HepG2 (cell line): ENCODE data around the gene MTHFSD. TPM values are rescaled to one million over a fixed set of nuclear protein-coding genes. Genes with fewer than 3 reads are reported as not detected.

ENCODE experiments used
- ATAD3A ChIP-seq: sonication (generic); formaldehyde crosslinking; IDR thresholded peaks from 2 replicates; pipeline ENCODE4 v1.4.0; 2020; ENCODE audit warnings: missing genetic modification reagents
- CHD2 ChIP-seq: IDR thresholded peaks from 2 replicates; pipeline ENCODE4 v1.6.1; 2011; ENCODE audit warnings: low read depth, low read length, improper control_type of control experiment
- FOXO4 ChIP-seq: sonication (generic); formaldehyde crosslinking; conservative IDR thresholded peaks from 2 replicates; pipeline ENCODE4 v1.8.1; 2023; ENCODE audit warnings: missing genetic modification reagents
- HOXA9 ChIP-seq: sonication (generic); formaldehyde crosslinking; IDR thresholded peaks from 2 replicates; pipeline ENCODE4 v1.8.1; 2022; ENCODE audit warnings: missing genetic modification reagents, mild to moderate bottlenecking, moderate library complexity, borderline replicate concordance
- IRF2 ChIP-seq: IDR thresholded peaks from 2 replicates; pipeline ENCODE4 v1.6.1; 2018; ENCODE audit warnings: missing genetic modification reagents, missing compliant biosample characterization
- JUND ChIP-seq: sonication (generic); formaldehyde crosslinking; IDR thresholded peaks from 2 replicates; pipeline ENCODE4 v1.8.0; 2022; ENCODE audit warnings: mild to moderate bottlenecking, missing genetic modification reagents
- KDM5B ChIP-seq: sonication (generic); formaldehyde crosslinking; IDR thresholded peaks from 2 replicates; pipeline ENCODE4 v1.4.0; 2020; ENCODE audit warnings: missing genetic modification reagents, mild to moderate bottlenecking, borderline replicate concordance
- KMT2B ChIP-seq: IDR thresholded peaks from 2 replicates; pipeline ENCODE4 v1.6.1; 2016; ENCODE audit warnings: missing genetic modification reagents, missing compliant biosample characterization
- MEIS1 ChIP-seq: sonication (generic); formaldehyde crosslinking; IDR thresholded peaks from 2 replicates; pipeline ENCODE4 v1.9.0; 2021; ENCODE audit warnings: mild to moderate bottlenecking, missing genetic modification reagents, moderate library complexity, borderline replicate concordance
- NFIB ChIP-seq: sonication (generic); formaldehyde crosslinking; IDR thresholded peaks from 2 replicates; pipeline ENCODE4 v1.9.0; 2021; ENCODE audit warnings: missing genetic modification reagents, mild to moderate bottlenecking, borderline replicate concordance
- NR1H2 ChIP-seq: sonication (generic); formaldehyde crosslinking; IDR thresholded peaks from 2 replicates; pipeline ENCODE4 v1.8.1; 2022; ENCODE audit warnings: low read depth, missing genetic modification reagents, borderline replicate concordance
- ONECUT2 ChIP-seq: sonication (generic); formaldehyde crosslinking; IDR thresholded peaks from 2 replicates; pipeline ENCODE4 v1.4.0; 2020; ENCODE audit warnings: missing genetic modification reagents
- PITX1 ChIP-seq: sonication (generic); formaldehyde crosslinking; IDR thresholded peaks from 2 replicates; pipeline ENCODE4 v1.5.1; 2020; ENCODE audit warnings: mild to moderate bottlenecking, missing genetic modification reagents
- SMAD1 ChIP-seq: sonication (generic); formaldehyde crosslinking; IDR thresholded peaks from 2 replicates; pipeline ENCODE4 v1.4.0; 2020; ENCODE audit warnings: missing genetic modification reagents, low read depth, mild to moderate bottlenecking, borderline replicate concordance
- SNAPC2 ChIP-seq: sonication (generic); formaldehyde crosslinking; IDR thresholded peaks from 2 replicates; pipeline ENCODE4 v1.8.1; 2022; ENCODE audit warnings: mild to moderate bottlenecking, missing genetic modification reagents
- SUZ12 ChIP-seq: fragments of 150-350 bp; IDR thresholded peaks from 2 replicates; pipeline ENCODE4 v1.6.1; 2014; ENCODE audit warnings: low read depth, low read length
- TMF1 ChIP-seq: sonication (generic); formaldehyde crosslinking; IDR thresholded peaks from 2 replicates; pipeline ENCODE4 v1.8.1; 2022; ENCODE audit warnings: low read depth, missing genetic modification reagents
- TOE1 ChIP-seq: sonication (generic); formaldehyde crosslinking; IDR thresholded peaks from 2 replicates; pipeline ENCODE4 v1.4.0; 2020; ENCODE audit warnings: mild to moderate bottlenecking, missing genetic modification reagents
- ZFX ChIP-seq: sonication (generic); formaldehyde crosslinking; IDR thresholded peaks from 2 replicates; pipeline ENCODE4 v1.4.0; 2020; ENCODE audit warnings: mild to moderate bottlenecking, low read depth, missing genetic modification reagents, moderate library complexity
- ZMYM3 ChIP-seq: sonication (generic); formaldehyde crosslinking; IDR thresholded peaks from 2 replicates; pipeline ENCODE4 v1.5.1; 2020; ENCODE audit warnings: mild to moderate bottlenecking, missing genetic modification reagents
- ZNF367 ChIP-seq: sonication (generic); formaldehyde crosslinking; IDR thresholded peaks from 2 replicates; pipeline ENCODE4 v1.4.0; 2020; ENCODE audit warnings: missing genetic modification reagents, borderline replicate concordance
- ZNF558 ChIP-seq: sonication (generic); formaldehyde crosslinking; IDR thresholded peaks from 2 replicates; pipeline ENCODE4 v1.9.0; 2022; ENCODE audit warnings: mild to moderate bottlenecking, missing genetic modification reagents, borderline replicate concordance
- ZNF670 ChIP-seq: sonication (generic); formaldehyde crosslinking; IDR thresholded peaks from 2 replicates; pipeline ENCODE4 v1.8.0; 2022; ENCODE audit warnings: mild to moderate bottlenecking, missing genetic modification reagents, borderline replicate concordance
- ZNF724P ChIP-seq: sonication (generic); formaldehyde crosslinking; IDR thresholded peaks from 2 replicates; pipeline ENCODE4 v1.8.0; 2022; ENCODE audit warnings: missing genetic modification reagents, borderline replicate concordance
- ZNF788 ChIP-seq: sonication (generic); formaldehyde crosslinking; IDR thresholded peaks from 2 replicates; pipeline ENCODE4 v1.5.0; 2020; ENCODE audit warnings: mild to moderate bottlenecking, missing genetic modification reagents, borderline replicate concordance
- ZSCAN12 ChIP-seq: sonication (generic); formaldehyde crosslinking; IDR thresholded peaks from 2 replicates; pipeline ENCODE4 v1.9.0; 2021; ENCODE audit warnings: mild to moderate bottlenecking, missing genetic modification reagents
- polyA plus RNA-seq, 8 experiments: library from polyadenylated mRNA; depleted of rRNA in 3 of 8; stranded (reverse) in 7 of 8; unstranded in 1 of 8; fragments of >200 nt; fragmentation: Illumina TruSeq in 4 of 8; extraction: Trizol in 4 of 8; gene quantifications; 2 replicates each; pipeline versions ENCODE4 v1.2.1 to v1.2.3, GENCODE V29; 2011 to 2016; ENCODE audit warnings: low read depth in 4 of 8, missing spikeins in 1 of 8, mixed read lengths in 1 of 8; ENCODE audit not compliant: insufficient read depth in 1 of 8
- total RNA-seq, 5 experiments: library from RNA; depleted of rRNA; stranded (reverse); fragments of >200 nt; fragmentation: Illumina TruSeq; extraction: Trizol; gene quantifications; 2 replicates each; pipeline ENCODE4 v1.2.3, GENCODE V29; 2016; ENCODE audit warnings: low read depth in 1 of 5
- TF ChIP-seq, protein P1 (sequence below): sonication (generic); formaldehyde crosslinking; IDR thresholded peaks from 2 replicates; pipeline ENCODE4 v1.4.0; 2020; ENCODE audit warnings: mild to moderate bottlenecking, missing genetic modification reagents
- TF ChIP-seq, protein P2 (sequence below): sonication (generic); formaldehyde crosslinking; IDR thresholded peaks from 2 replicates; pipeline ENCODE4 v1.4.0; 2020; ENCODE audit warnings: mild to moderate bottlenecking, missing genetic modification reagents

Gene MTHFSD
- total and polyA plus RNA-seq, 2 of the 13 experiments (the other 11 are each of a cell fraction or from before 2014, with no cell fraction given): 14.2 to 16.3 TPM

- TF ChIP-seq CHD2: no peak
- no peak for TF ChIP-seq KMT2B (CRISPR knock-in tag)
- no peak for TF ChIP-seq PITX1 (CRISPR knock-in tag)
- TF ChIP-seq TMF1 (CRISPR knock-in tag): no peak
- no peak for TF ChIP-seq FOXO4 (CRISPR knock-in tag)
- no peak for TF ChIP-seq ZNF670 (CRISPR knock-in tag)
- TF ChIP-seq NR1H2 (CRISPR knock-in tag): no peak
- 0 out of 2 replicates have a peak, but pooled peaks have one; percentile 22 for TF ChIP-seq MEIS1 (CRISPR knock-in tag)
- no peak for TF ChIP-seq HOXA9
- no peak for TF ChIP-seq ZSCAN12
- TF ChIP-seq ATAD3A (CRISPR knock-in tag): no peak
- TF ChIP-seq SNAPC2 (CRISPR knock-in tag): no peak
- no peak for TF ChIP-seq ONECUT2 (CRISPR knock-in tag)
- TF ChIP-seq KDM5B: no peak; the same call in 1 of the 2 replicates
- TF ChIP-seq ZFX: no peak; the same call in 1 of the 2 replicates
- TF ChIP-seq TOE1 (CRISPR knock-in tag): no peak
- TF ChIP-seq ZMYM3 (CRISPR knock-in tag): no peak
- TF ChIP-seq, protein P1, sequence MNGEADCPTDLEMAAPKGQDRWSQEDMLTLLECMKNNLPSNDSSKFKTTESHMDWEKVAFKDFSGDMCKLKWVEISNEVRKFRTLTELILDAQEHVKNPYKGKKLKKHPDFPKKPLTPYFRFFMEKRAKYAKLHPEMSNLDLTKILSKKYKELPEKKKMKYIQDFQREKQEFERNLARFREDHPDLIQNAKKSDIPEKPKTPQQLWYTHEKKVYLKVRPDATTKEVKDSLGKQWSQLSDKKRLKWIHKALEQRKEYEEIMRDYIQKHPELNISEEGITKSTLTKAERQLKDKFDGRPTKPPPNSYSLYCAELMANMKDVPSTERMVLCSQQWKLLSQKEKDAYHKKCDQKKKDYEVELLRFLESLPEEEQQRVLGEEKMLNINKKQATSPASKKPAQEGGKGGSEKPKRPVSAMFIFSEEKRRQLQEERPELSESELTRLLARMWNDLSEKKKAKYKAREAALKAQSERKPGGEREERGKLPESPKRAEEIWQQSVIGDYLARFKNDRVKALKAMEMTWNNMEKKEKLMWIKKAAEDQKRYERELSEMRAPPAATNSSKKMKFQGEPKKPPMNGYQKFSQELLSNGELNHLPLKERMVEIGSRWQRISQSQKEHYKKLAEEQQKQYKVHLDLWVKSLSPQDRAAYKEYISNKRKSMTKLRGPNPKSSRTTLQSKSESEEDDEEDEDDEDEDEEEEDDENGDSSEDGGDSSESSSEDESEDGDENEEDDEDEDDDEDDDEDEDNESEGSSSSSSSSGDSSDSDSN (CRISPR knock-in tag): no peak
- TF ChIP-seq ZNF558 (CRISPR knock-in tag): no peak
- no peak for TF ChIP-seq ZNF724P
- no peak for TF ChIP-seq ZNF367 (CRISPR knock-in tag)
- TF ChIP-seq SMAD1 (CRISPR knock-in tag): no peak
- TF ChIP-seq, protein P2, sequence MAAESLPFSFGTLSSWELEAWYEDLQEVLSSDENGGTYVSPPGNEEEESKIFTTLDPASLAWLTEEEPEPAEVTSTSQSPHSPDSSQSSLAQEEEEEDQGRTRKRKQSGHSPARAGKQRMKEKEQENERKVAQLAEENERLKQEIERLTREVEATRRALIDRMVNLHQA (CRISPR knock-in tag): no peak
- no peak for TF ChIP-seq IRF2 (CRISPR knock-in tag)
- 0 out of 2 replicates have a peak, but pooled peaks have one; percentile 10 for TF ChIP-seq SUZ12
- peak; percentile 64; the same call in 1 of the 2 replicates for TF ChIP-seq ZNF788 (CRISPR knock-in tag)
- TF ChIP-seq NFIB (CRISPR knock-in tag): no peak
- no peak for TF ChIP-seq JUND (CRISPR knock-in tag)
Observed at GRCh38 chr16:86517652-86518258, 37.3 kb downstream of the MTHFSD start (continued).
